ENCODE measurements around the gene SORCS2. TPM values are rescaled to one million over a fixed set of nuclear protein-coding genes. Genes with fewer than 3 reads are reported as not detected.

The SORCS2 gene
- total RNA-seq, 2 donors from 2014 or later: 0.54 to 0.74 TPM

DNA sequence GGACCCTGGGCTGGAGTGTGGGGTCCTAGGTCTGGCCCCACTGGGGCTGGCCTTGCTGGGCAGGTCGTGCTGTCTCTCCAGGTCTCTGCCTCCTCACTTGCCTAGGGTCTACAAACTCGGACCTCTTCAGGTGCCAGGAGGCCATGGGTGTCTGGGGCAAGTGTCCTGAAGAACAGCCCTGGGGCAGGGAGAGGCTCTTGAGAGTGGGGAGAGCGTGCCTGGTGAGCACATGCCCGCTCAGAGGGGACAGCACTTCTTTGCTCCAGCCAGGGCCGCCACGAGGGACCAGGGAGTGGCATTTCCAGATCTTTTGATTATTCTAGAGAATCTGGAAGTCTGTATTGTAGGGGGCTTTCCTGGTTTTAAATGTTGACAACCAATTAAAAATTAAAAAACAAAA, 63.7 kb downstream of the SORCS2 start:
- TF ChIP-seq, protein P1, sequence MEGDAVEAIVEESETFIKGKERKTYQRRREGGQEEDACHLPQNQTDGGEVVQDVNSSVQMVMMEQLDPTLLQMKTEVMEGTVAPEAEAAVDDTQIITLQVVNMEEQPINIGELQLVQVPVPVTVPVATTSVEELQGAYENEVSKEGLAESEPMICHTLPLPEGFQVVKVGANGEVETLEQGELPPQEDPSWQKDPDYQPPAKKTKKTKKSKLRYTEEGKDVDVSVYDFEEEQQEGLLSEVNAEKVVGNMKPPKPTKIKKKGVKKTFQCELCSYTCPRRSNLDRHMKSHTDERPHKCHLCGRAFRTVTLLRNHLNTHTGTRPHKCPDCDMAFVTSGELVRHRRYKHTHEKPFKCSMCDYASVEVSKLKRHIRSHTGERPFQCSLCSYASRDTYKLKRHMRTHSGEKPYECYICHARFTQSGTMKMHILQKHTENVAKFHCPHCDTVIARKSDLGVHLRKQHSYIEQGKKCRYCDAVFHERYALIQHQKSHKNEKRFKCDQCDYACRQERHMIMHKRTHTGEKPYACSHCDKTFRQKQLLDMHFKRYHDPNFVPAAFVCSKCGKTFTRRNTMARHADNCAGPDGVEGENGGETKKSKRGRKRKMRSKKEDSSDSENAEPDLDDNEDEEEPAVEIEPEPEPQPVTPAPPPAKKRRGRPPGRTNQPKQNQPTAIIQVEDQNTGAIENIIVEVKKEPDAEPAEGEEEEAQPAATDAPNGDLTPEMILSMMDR (IDR thresholded peaks at IDR 0.05): no peak
- no peaks in the 10 kb centered on the region for H3K27me3 ChIP-seq
- H3K4me3 ChIP-seq: no peak overlapping the region
- H3K9ac ChIP-seq (ENCODE audit: low read depth in 2 of 2, low read length in 2 of 2): no peak overlapping the region
- H3K36me3 ChIP-seq: no peaks in the 10 kb centered on the region
- H3K9me3 ChIP-seq: no peaks in the 10 kb centered on the region
- no peaks in the 10 kb centered on the region for H3K4me1 ChIP-seq
- intact Hi-C loops (cut with DNase I): no loop called here
- H3K27ac ChIP-seq: no peak overlapping the region
- no peak for DNase-seq

DNA sequence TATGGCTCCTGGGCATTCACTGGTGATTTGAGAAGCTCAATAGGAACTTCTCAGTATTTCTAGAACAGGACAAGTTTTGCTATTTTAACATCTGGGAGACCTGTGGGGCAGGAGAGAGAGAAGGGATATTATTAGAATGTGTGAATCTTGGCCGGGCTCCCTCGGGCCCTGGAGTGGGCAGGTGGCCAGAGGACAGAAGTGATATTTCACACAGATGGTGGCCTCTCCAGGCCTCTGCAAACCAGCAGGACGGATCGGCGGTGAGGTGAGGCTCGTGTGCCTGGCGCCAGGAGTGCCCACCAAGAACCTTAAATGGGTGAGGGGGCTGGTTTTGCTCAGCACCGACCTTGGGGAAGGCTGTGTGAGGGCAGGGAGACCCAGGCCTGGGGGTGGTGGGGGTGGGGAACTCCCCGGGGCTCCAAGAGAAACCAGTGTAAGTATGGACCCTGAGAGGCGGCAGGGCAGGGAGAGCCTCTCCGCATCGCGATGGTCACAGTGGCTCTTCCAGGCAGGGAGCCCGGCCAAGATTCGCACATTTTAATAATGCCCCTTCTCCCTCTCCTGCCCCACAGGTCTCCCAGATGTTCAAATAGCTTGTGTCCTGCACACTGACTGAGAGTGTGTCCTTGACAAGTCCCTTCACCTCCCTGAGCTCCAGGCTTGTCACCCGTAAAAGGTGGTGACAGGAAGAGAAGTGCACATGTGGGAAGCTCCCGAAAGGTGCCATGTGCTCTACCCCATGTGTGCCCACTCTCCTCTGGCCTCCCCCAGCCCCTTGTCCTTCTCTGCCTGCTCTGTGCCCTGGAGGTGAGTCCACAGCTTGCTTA, 64.9 kb downstream of the SORCS2 start:
- H3K27ac ChIP-seq: no peak overlapping the region
- H3K36me3 ChIP-seq: no peaks in the 10 kb centered on the region
- H3K9me3 ChIP-seq: no peaks in the 10 kb centered on the region
- no peak for DNase-seq
- no peaks in the 10 kb centered on the region for H3K27me3 ChIP-seq
- no peak overlapping the region for H3K9ac ChIP-seq (ENCODE audit: low read depth in 2 of 2, low read length in 2 of 2)
- intact Hi-C loops (cut with DNase I): no loop called here
- no peak overlapping the region for H3K4me3 ChIP-seq
- H3K4me1 ChIP-seq: no peaks in the 10 kb centered on the region
- TF ChIP-seq, protein P1 (IDR thresholded peaks at IDR 0.05): no peak

GRCh38 chr4:7259039-7259438, 66.7 kb downstream of the SORCS2 start:
- Histone ChIP-seq H3K9ac (ENCODE audit: low read depth in 2 of 2, low read length in 2 of 2) (no peak overlapping the region), H3K27ac (no peak overlapping the region), H3K4me1 (no peaks in the 10 kb centered on the region), H3K27me3 (no peaks in the 10 kb centered on the region), H3K4me3 (no peak overlapping the region), H3K9me3 (no peaks in the 10 kb centered on the region), H3K36me3 (no peaks in the 10 kb centered on the region)
- intact Hi-C loops (cut with DNase I): no loop called here
- no peak for DNase-seq
- TF ChIP-seq, protein P1 (IDR thresholded peaks at IDR 0.05): no peak

GRCh38 chr4:7260569-7260968, 68.2 kb downstream of the SORCS2 start:
- no peak overlapping the region for H3K4me3 ChIP-seq
- no peaks in the 10 kb centered on the region for H3K9me3 ChIP-seq
- TF ChIP-seq, protein P1 (IDR thresholded peaks at IDR 0.05): no peak
- DNase-seq: no peak
- H3K27me3 ChIP-seq: no peaks in the 10 kb centered on the region
- H3K9ac ChIP-seq (ENCODE audit: low read depth in 2 of 2, low read length in 2 of 2): no peak overlapping the region
- H3K36me3 ChIP-seq: no peaks in the 10 kb centered on the region
- H3K4me1 ChIP-seq: no peaks in the 10 kb centered on the region
- intact Hi-C loops (cut with DNase I): no loop called here
- no peak overlapping the region for H3K27ac ChIP-seq

- intact Hi-C loops (cut with DNase I): no loop called here
- Histone ChIP-seq H3K4me1 (no peaks in the 10 kb centered on the region), H3K4me3 (no peak overlapping the region), H3K9ac (ENCODE audit: low read depth in 2 of 2, low read length in 2 of 2) (no peak overlapping the region), H3K27ac (no peak overlapping the region), H3K27me3 (no peaks in the 10 kb centered on the region), H3K36me3 (no peaks in the 10 kb centered on the region), H3K9me3 (no peaks in the 10 kb centered on the region)
- TF ChIP-seq, protein P1 (IDR thresholded peaks at IDR 0.05): no peak
- DNase-seq: no peak
These were observed 68.7 kb downstream of the SORCS2 start for GRCh38 chr4:7261087-7261486.
